Measurements from ENCODE around the gene STARD10.
A peak's percentile ranks its signal among the peaks of the same experiment; 100 is the strongest.

The STARD10 gene

DNA sequence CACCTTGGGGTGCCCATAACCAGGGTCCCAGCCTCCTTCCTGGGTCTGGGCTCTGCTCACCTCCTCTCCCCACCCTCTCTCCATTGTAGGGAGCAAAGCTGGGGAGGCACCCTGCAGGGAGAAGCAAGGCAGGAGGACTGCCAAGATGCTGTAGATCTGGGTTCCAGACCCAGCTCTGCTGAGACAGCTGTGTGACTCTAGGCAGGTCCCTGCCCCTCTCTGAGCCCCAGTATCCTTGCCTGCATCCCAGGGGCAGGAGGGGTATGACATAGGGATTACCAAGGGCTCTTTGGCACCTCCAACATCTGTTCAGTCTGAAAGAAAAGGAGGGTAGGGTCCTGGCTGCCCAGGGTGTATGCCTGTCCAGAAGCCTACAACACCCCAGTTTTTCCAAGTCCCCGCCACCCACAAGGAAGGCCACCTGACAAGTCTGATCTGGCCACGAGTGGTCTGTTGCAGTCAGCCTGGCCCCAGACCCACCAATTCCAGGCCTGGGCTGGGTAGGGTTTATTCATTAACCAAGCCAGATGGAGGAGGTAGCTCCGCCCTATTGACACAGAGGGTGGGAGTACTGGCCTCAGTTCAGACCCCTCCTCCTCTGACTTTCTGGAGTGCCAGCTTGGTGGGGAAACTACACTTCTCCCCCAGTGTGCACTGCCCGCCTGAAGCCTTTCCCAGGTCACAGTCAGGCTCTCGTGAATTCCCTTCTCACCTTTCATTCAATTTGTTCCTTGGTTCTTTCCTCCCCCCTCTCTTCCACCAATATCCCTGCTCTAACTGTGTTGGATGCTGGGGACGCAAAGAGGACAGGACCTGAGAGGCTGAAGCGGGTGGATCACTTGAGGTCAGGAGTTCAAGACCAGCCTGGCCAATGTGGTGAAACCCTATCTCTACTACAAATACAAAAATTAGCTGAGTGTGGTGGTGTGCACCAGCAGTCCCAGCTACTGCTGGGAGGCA, 15.0 kb downstream of the STARD10 start:
- DNase-seq: no peak

DNA sequence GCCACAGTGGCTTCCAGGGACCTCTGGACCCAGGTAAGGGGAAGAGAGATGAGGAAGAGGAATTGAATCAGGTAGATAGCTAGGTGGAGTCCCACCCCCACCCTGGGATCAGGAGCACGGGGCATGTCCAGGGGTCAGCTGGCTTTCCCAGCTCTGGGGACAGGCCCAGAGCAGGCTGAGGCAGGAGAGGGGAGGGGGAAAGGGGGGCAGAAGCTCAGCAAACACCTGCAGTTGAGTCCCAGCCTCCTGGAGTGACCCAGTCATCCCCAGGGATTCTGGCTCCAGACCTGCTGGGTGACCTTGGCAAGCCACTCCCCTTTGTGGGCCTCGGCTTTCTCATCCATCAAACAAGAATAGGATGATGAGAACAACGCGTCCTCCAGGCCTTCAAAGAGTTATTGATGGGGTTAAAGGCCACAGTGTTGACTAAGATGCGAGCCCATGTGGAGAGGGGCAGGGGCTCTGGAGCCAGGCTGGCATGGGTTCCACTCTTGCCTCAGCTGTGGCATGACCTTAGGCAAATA, 16.0 kb downstream of the STARD10 start:
- no peak for DNase-seq

DNA sequence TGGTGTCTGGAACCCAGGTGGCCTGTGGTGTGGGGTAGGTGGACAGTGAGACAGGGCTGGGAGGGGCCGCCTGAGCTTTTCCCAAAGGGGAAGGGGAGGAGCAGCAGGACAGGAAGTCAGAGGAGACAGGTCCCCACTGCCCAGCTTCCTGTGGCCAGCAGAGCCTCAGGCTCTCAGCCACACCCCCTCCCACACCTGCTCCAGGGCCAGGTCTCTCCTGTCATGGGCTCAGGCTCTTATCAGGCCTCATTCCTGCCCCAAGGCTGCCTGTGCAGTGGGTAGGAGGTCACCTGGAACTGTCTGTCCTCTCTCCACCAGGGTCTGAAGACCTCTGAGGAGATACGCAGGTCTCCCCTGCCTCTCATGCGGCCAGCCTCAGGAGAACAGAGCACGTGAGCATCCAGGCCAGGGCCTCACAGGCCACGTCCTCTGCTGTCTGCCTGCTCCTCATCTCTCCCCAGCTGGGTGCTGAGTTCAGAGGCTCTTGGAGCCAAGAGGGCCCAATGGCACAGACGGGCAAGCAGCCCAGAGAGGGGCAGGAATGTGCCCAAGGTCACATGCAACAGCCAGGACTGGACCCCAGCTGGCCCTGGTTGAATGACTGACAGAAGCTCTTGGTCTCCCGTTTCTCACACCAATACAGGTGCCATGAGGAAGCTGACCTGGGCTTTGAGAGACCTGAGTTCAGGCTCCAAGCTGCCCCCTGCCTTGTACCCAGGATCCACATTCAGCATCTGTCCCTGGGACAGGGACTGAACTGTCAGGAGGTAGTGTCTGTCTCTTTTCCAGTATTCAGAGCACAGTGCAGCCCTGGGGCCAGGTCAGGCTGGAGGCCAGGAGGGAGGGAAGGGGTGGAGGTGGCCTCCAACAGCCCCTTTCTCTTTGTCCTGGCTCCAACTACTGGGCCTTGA, 16.7 kb downstream of the STARD10 start:
- DNase-seq: no peak

DNA sequence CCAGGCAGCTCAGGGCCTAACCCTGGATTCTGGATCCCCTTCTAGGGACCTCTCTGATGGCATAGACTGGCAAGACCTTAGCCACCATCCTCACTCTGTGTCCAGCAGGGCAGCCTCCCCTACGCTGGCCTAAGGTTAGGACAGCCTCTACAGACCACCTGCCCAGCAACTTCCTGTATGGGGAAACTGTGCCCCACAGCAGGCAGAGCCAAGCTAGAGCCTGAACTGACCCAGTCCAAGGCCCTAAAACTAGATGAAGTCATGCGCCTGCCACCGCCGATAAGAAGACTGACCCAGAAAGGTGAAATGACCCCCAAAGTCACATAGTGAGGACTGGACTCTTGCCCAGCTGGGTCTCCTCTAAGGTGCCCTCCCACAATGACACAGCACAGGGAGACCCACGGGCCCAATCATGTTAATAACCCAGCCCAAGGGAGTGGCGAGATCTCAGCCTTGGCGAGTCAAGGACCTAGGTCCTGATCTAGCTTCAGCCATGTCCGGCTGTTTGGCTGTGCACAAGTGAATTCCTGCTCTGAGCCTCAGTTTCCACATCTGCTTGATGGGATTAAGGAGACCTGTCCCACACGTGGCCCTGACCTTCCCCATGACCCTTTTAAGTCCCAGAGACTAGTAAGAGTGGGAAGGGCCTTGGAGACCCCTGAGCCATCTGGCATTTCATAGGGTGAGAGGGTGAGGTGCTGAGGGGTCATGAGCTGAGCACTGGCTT, 17.6 kb downstream of the STARD10 start:
- DNase-seq: no peak

DNA sequence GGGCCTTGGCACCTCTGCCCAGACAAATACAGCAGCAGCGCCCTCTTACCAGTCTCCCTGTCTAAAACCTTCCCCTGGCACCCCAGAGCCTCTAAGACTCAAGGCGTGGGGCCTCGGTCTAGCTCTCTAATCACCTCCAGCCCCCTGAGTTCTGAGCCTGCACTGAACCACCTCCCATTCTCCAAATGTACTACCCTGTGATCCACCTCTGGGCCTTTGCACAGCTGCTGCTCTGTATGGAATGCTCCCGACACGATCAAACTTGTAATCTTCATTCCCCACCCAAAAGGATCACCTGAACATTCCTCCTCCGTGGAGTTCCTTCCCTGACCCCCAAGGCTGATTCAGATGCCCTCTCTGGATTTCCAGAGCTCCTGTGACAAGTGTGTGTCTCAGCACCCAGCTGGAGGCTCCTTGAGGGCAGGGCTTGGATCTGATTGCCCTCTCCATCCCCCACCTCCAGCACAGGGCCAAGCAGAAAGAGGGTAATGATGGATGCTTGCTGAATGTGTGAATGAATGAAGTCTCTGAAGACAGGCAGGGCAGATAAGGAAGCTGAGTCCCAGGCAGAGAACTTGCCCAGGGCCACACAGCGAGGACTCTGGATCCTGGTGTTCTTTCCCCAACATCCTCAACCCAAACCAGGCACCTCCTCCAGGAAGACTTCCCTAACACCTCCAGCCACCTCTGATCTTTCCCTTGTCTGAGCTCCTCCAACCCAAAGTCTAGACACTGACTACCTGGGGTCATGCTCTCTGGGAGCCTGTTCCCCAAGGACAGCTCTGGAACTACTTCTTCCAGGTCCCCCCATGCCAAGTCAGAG, 18.3 kb downstream of the STARD10 start:
- DNase-seq: no peak

DNA sequence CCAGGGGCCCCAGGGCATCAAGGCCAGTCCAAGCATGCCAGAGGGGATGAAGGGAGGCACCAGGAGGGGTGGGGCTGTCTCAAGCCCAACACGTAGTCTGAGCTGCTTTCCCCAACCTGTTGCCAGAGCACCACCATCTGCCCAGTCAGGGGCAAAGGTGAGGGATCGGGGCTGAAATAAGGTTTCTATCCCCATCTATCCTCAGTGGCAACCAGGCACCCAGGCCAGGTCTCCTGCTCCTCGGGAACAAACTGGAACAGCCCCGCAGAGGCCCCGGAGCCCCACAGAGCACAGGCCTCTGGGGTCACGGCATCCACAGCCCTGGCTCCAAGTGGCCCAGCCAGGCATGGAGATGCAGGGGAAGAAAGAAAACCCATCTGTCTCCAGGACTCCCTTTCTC, 19.3 kb downstream of the STARD10 start:
- DNase-seq: no peak

DNA sequence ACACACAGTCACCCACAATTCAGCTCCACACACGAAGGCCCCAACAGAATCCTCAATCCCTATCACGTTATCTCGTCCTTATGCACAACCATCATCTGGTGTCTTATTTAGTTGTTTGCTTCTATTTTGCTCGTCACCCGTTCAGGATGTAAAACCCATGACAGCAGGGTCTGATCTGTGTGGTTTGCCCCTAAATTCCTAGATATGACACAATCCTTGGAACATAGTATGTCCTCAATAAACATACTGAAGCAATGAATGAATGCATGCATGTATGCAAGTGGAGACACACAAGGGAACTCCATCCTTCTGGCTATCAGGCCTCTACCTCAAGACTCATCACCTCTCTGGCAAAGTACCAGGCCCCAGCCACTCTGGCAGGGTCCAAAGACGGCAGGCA, 20.2 kb downstream of the STARD10 start:
- DNase-seq: no peak

DNA sequence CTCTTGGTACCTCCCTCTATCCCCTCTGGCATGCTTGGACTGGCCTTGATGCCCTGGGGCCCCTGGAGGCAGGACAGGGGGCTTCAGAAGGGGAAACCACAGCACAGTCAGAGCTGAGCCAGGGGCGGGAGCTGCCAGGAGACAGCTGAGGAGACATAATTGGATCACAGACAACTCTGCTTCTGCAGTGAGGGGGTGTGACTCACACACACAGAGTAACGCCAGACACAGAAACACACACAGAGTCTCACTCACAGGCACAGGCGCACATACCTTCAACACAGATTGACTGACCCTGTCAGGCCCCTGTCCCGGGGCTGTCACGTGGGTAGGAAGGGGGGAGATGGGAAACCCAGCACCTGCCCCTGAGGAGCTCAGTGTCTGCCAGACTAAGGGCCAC, 20.6 kb downstream of the STARD10 start:
- DNase-seq: no peak

DNA sequence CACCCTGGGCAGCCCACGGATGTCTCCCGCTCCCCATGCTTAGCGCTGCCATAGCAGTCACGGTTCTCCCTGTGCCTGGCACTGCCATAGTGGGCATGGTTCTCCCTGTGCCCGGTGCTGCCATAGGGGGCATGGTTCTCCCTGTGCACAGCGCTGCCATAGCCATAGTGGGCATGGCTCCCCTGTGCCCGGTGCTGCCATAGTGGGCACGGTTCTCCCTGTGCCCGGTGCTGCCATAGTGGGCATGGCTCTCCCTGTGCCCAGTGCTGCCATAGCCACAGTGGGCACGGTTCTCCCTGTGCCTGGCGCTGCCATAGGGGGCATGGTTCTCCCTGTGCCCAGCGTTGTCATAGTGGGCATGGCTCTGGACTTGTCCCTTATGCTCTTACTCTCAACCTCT, 21.8 kb downstream of the STARD10 start:
- DNase-seq: no peak

DNA sequence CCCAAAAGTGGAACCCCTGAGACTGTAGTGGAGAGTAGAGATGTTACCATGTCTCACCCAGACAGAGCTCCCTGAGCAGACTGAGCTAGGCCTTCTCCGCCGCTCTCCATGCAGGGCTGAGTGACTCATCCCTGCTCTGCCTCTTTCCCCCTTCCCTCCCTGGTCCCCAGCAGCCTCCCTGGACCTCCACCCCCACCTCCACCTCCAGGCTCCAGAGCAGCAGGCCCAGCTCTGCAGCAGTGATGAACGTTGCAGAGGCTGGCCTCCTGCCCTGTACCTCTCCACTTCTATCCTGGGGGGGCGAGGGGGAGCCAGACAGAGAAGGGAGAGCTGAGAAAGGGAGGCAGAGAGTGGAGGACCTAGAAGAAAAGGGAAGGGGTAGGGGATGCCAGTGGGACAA, 22.3 kb downstream of the STARD10 start:
- DNase-seq: no peak

DNA sequence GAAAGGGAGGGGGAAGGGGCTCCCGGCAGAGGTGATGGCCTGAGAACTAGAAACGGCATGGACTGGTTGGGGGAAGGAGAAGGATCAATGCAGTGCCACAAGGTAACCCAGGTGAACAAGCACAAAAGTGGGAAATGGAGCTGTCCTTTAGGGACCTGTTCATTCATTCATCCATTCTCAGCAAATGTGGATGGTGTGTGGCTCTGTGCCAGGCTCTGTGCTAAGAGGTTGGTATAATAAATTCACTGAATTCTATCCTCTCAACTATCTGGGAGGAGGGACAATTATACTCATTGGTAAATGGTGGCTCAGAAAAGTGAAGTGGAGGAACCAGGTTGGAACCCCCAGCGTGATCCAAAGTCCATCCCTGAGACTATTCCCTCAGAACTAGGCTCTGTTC, 23.0 kb downstream of the STARD10 start:
- no peak for DNase-seq

DNA sequence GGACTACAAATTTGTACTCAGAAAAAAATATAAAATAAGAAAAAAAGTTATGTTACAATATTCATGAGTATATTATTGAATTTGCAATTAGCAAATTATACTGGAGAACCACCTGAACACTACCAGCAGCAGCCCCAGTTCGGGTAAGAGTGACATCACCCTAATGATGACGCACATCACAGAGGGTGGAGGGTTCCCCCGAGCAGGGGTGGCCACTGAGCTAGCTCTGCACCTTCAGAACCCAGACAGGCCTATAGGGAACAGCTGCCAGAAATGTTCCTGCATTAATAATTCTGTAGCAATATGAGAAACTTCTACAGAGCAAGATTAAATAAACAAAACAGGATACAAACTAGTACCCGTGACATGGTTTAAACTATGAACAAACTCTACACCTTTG, 24.2 kb downstream of the STARD10 start:
- no peak for DNase-seq

DNA sequence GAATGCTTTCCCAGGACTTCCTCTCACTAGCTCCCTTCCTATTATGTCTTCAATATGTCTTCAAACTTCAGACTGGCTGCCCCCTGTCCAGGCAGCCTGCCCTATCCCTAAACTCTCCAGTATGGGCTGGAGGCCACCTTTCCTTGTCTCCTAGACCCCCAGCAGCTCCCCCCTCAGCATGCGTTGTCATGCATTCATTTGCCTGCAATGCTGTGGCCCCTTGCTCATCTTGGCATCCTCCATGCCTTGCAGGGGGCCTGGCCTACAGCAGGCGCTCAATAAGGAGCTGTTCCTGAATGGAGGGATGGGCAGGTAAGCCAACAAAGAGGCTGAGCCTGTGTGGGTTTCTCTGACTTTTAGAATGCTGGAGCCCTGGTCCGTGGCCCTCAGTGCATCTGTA, 25.3 kb downstream of the STARD10 start:
- DNase-seq: no peak

DNA sequence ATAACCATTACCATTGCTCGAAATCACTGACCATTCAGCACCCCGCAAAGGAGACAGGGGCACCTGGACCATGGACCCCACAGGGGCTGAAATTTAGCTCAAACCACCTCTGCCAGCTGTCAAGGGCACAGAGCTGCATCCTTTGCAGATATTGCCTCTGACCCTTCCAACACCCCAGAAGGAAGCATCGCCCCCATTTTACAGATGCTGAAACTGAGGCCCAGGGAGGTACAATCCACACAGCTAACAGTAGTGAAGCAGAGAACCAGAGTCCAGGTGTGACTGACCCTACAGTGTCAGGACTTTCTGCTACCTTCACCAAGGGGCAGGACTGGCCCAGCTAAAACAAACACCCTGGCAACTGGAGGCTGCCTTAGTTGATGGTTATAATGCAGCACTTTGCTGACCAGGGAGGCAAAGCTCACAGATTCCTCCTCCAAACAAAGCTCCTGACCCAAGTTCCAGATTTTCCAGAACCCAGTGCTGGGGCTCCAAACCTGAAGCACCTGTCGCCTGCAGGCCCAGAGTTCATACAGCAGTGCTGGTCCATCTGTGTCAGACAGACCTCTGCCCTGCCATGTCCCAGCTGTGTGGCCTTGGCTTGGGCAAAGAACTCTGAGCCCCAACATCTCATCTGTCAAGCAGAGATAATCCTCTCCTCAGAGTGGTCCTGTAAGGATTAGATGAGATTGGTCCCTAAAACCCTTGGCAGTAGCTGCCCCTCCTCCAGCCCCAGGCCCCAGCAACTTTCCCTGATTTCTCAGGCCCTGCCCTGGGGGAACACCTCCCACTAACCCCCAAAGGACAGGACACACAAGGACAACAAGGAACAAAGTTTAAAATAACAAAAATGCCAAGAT, 26.4 kb downstream of the STARD10 start:
- DNase-seq: no peak

DNA sequence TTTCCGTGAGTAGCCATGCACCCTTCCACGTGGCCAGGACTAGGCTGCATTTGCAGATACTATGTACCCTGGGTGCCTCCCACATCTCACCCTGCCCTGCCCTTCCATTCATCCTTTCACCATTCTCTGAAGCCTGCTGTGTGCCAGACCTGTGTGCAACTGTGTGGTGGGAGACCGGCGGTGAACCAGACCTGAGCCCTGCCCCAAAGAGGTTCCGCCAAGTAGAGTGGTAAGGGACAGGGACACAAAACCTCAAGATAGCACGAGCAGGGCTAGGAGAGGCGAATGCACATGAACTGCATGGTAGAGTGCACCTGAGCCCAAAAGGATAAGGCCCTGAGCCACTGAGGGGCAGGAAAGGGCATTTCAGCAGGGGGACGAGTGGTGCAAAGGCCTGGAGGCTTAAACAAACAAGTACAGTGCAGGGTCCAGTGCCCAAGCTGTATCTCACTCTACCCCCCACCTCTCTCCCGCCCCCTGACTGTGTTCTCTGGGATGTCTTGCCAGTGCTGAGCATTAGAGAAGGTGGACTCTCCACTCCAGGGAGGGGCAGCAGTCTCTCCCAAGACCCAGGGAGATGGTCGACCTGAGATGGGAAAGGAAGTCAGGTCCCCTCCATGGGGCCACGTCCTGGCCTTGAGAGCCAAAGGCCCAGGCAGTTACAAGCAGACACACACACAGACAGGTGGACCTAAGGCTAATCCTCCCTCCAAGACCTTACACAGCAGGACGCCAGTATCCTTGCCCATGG, 27.5 kb downstream of the STARD10 start:
- no peak for DNase-seq

DNA sequence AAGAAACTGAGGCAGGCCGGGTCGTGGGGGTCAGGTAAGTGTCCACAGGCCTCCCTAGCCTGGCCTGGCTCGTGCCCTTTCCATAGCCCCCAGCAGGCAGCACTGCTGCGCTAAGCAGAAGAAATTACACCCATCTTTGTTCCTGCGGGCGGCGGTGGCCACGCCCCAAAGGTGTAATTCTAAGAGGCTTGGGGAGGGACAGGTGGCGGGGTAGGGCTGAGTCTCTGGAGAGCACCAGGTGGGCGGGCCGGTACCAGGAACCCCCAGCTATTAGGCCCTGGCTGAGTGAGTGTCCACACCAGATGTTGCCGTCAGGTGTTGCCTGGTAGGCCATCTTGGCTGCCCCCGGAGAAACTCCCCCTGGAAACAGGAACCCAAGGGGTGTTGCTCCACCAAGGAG, 29.3 kb downstream of the STARD10 start:
- no peak for DNase-seq

DNA sequence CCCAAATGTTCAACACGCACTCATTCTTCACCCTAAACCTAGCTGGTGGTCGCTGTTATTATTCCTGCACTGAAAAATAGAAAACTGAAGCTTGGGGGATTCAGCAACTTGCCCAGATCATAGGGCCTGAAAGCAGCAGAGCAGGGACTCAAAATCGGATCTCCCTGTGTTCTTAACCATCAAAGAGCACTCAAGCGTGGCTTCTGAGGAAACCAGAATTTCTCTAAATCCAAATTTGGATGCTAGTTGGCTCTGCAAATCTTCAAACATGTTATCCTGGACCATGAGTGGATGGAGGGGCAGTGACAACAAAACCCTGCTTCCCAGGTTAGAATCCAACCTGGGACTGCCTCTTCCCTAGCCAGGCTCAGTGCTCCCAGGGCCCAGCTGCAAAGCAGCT, 30.0 kb downstream of the STARD10 start:
- no peak for DNase-seq

DNA sequence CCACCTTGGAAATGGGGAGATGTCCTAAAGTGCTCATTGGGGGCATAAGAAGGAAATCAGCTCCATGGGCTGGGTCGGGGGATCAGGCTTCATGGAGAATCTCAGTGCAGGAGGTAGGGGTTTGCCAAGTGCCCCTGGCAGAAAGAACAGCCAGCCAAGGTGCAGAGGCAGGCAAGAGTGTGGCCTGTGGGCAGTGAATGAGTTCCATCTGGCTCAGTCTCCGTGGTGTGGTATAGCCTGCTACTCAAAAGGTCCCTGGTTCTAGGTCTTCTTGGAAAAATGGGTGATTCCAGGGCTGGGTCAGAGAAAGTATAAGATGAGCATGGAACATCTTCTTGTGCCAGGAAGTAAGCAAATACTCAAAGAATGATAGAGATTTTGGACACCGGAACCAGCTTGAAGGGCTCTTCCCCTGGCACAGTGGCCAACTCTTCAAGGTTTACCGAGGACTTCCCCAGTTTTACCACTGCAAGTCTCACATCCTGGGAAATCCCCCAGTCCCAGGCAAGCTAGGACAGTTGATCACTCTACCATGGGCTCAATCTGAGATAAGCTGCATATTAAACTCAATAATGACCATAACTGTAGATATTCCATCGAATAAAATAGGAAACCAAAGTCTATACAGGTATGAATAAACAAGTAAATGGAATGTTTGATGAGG, 31.1 kb downstream of the STARD10 start:
- peak; percentile 59 to 74 for DNase-seq

DNA sequence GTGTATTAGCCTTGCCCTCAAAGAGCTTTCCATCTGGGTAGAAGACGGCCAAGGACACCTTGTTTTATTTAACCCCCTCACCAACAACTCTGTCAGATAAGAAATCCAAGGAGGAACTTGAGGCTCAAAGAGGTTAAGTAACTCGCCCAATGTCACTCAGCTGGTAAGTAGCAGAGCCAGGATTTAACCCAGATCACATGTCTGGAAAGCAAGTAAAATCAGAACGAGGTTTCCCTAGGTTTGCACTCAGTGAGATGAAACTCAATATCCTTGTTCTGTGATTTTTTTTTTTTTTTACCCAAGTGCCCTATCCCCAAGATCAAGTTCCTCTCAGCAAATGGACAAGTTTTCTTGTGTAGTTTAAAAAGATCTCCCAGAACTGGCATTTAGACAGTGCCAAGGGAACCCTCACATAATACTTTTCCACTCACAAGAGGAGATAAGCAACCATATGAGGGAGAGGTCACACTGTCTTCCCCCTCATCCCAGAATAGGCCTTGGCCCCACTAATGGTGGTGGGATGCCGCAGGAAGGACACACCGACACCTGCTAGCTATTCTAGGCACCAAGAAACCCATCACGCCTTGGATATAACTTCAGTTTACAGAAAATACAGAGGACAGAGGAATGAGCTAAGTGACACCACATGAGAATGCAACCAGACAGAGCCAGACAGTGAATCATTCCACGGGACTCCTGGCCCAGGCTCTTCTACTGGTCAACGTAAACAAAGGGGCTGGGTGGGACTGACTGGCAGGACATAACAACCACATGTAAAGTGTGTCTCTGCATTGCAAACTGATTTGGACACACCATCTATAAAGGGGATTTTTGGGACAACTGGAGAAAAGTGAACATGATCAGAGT, 33.1 kb downstream of the STARD10 start:
- DNase-seq: peak in 1 of 2 donors; percentile 50
